SKM-1 treated with dmso at 0.1 percent for 144 hours (cell line): ENCODE results near the gene DTX1.

Experiments
- DNase-seq: peaks from one replicate; lab custom pipeline; 2025; ENCODE audit not compliant: unreplicated experiment; lab: John Stamatoyannopoulos, UW

Gene DTX1

DNA sequence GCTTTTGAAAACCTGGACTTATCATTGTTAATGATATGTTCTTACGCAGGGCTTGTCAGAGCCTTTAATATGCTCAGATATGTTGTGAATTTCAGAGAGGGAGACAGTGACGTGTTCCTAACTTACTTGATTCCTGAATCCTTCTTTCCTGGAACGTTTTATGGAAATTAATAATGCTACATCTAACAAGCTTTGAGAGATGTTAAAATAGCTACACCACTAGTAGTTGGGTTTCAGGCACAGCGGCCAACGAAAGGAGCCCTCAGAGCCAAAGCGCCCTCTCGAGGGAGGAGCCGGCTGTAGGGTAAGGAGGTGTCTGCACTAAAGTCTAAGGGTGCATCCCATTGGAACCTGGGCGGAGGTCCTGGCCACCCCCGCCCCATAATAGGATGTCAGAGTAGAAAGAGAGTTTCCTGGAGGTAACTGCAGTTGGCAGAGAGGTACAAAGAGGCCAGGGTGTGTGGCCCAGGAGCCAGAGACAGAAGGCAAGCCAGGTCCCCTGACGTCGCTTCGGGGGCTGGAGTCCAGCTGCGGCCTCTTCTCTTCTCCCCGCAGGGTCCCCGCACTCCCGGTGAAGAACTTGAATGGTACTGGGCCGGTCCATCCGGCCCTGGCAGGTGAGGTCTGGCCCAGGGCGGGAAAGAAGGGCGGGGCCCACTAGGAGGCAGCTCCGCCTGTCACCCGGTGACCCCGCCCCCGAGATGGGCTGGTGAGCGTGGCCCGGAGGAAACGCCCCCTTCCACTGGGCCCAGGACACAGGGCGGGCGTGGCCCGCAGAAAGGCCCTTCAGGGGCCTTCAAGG lies 36.3 kb downstream of the DTX1 start:
- no peak for DNase-seq

DNA sequence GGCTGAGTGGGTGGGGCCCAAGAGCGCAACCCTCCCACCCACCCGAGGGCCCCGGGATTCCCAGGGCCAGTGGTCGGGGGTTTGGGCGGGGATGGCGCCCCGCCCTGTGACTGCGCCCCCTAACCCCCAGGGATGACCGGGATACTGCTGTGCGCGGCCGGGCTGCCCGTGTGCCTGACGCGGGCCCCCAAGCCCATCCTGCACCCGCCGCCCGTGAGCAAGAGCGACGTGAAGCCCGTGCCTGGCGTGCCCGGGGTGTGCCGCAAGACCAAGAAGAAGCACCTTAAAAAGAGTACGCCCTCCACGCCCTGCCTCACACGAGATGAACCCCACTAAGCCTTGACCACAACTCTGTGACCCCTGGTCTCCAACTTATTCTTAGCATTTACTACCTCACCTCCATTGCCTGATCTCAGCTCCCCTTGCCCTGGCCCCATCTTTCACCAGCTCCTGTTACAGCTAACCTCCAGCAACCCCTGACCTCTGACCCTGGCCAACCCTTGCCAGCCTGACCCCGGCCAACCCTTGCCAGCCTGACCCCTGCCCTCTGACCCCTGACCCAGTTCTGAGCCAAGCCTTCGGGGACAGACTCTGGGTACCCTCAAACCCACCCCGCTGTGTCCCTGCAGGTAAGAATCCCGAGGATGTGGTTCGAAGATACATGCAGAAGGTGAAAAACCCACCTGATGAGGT lies 37.0 kb downstream of the DTX1 start:
- DNase-seq = no peak

DNA sequence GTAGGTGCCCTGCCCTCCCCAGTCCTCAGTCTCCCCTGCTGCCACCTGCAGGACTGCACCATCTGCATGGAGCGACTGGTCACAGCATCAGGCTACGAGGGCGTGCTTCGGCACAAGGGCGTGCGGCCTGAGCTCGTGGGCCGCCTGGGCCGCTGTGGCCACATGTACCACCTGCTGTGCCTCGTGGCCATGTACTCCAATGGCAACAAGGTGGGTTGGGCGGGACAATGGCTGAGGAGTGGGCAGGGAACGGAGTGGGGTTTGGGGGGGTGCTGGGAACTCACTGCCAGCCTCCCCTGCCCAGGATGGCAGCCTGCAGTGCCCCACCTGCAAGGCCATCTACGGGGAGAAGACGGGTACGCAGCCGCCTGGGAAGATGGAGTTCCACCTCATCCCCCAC lies 38.2 kb downstream of the DTX1 start:
- no peak for DNase-seq

DNA sequence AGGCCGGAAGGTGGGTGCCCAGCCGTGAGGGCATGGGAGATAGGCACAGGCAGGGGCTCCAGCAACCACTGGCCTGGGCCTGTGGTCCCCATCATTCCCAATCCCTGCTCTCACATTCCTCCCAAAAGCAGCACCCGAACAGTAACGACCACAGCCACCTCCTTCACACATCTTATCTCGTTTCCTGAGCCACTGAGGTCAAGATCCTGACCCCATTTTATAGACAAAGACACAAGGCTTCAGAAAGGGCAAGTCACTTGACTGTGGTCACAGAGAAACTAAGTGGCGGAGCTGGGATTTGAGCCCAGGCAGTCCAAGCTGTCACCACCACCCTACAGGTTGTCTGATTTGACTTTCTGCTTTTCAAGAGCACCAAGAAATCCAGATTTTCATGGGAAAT lies 38.9 kb downstream of the DTX1 start:
- no peak for DNase-seq

DNA sequence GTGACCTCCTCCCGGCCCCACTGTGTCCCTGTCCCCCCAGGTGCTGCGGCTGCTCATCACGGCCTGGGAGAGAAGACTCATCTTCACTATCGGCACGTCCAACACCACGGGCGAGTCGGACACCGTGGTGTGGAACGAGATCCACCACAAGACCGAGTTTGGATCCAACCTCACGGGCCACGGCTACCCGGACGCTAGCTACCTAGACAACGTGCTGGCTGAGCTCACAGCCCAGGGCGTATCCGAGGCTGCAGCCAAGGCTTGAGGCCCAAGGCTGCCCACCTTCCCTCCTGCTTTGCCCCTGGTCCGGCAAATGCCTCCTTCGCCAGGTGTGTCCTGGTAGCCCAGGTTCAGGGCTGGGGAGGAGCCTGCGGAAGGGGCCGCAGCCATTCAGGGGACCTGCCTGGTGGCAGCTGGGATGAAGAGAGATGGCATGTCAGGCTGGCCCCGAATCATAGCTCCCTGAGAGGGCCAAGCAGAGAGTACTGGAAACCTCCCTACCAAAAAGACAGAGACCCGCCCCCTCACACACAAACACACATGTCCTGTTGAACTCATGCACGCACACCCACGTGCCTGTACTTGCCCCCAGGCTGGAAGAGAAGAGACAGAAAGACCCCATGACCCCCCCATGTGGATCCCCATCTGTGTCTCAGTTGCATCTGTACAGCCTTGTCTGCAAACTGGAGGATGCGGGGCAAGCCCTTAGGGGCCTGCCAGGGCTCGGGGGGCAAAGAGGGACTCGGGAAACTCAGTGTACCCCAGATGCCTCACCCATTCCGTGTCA lies 40.3 kb downstream of the DTX1 start:
- no peak for DNase-seq

DNA sequence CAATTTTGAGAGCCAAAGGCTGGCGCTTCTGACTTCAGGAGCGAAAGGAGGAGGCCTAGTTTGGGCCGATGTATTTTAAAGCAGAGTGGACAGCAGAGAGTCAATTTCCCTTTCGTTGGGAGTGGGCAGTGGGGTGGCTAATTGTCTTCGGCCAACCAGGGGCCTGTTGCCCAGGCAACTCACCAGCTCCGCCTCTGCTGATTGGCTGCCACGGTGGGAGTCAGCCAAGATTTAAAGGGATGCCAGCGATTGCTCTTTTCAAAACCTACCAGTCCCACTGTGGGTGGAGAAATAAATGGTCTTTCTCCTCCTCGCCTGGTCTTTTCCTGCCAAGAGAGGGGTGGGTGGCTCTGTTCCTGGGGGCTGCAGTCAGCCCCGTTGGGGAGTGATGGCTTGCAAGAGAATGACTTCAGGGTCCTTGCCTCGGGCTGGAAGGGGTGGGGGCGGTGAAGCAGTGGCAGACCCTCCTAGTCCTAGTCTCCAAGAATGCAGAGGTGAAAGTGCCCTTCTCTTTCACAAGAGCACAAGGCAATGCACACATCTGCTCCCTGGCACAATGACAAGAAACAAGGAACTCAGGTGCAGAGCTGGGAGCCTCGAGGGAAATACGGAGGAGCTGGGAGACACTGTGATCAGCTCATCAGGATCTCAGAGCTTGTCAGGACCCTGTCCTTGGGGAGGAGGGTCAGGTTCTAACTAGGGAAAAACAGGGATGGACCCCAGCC lies 41.3 kb downstream of the DTX1 start:
- DNase-seq = no peak

DNA sequence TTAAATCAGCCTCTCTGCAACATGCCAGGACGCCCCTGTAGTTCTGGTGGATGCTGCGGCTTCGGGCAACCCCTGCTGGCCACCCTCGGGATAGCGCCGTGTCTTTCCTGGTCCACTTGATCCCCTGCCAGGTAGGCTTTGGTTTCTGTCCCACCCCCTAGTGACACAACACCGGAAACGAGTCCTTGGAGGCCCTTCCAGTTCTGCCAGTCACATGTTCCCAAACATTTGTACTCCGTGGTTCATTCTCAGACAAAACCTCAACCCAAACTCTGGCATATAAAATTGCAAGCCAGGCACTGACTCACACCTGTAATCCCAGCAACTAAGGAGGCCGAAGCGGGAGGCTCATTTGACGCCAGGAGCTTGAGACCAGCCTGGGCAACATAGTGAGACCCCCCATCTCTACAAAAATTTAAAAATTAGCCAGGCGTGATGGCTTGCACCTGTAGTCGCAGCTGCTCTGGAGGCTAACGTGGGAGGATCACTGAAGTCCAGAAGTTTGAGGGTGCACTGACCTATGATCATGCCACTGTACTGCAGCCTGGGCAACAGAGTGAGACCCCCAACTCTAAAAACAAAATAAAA lies 42.0 kb downstream of the DTX1 start:
- no peak for DNase-seq

DNA sequence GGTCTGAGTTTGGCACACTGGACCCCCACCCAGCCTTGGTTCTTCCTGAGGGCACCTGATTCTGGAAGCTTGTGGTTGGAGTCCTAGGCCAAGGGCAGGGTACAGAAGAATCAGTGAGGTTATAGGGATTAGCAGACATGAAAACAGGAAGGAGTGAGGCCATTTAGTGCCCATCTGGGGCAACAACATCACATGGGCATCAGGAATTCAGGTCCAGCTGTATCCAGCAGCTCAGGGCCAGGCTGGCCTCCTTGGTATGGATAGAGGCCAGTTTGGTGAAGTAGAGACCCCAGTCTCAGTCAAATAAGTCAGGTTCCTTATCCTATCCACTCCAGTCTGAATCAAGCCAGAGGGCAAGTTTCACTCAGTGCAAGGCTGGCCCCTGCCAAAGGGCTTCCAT lies 42.8 kb downstream of the DTX1 start:
- no peak for DNase-seq

DNA sequence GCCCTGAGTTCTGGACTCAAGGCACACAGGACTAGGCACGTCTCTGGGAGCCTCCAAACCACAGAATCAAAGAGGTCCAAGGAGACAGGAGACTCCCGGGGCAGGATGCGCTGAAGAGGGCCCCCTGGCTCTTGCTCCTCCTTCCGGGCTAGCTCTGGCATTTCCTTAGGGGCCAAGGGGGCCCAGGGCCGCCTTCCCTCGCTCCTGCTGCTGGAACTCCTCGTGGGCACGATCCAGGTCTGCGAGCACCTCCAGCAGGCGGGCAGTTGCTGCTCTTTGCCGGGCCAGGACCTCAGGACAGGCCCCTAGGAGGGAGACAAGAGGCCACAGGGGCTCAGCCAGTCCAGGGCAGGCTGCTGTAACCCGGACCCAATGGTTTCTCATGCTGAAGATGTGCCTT lies 43.2 kb downstream of the DTX1 start:
- no peak for DNase-seq

DNA sequence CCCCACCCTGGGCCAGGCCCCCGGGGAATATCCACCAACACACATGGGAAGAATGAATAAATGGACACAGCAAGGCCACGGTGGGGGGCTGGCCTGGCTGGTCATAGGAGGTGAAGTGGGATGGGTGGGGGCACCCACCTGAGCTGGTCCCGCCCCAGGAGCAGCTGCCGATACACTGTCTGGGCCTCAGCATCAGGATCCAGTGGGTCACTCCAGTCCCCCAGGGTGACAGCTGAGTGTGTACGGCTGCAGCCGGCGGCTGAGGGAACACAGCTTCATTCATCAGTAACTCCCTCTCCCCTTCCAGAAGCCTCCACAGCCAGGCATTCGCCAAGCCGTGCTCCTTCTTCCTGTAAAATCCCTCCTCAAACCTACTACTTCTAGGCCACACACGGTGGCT lies 45.2 kb downstream of the DTX1 start:
- DNase-seq = no peak

DNA sequence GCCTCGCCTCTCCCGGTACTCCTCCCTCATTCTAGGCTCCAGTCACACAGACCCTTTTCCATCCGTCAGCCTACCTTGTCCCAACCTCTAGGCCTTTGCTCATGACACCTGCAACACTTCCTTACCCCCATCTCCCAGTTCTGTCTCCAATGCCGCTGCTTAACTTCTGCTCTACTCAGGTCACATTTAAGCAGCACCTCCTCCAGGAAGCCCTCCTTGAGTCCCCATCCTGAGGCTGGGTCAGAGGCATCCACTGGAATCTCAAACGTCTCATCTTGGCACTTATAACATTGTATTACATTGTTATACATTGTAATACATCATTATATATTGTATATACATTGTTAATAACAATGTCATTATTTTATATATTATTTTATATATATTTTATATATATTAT lies 46.3 kb downstream of the DTX1 start:
- no peak for DNase-seq

DNA sequence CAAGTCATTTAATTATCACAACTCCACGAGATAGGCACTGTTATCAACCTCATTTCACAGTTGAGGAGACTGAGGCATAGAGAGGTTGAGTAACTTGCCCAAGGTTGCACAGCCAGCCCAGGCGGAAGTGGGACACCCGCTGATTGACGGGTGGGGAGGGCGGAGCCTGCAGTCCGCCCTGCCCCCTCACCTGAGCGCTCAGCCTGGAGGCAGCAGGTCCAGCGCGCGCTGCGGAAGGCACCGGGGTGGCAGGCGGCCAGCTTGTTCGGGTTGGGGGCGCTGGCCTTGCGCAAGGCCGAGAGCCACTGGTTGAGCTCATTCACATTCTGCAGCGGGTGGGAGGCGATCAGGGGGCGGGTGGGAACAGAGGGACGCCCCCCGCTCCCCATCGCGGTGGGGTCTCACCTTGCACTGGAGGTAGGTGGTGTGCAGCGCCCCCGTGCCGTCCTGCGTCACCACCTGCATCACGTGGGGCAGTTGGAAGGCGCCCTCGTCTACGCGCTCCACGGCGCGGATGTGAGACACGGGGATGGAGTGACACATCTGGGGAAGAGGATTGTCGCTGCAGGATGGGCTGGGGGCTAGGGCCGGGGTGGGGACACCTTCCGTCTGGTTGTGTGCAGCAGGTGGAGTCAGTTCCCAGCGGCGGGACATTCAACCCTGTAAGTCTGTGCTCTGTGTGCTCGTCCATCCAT lies 47.4 kb downstream of the DTX1 start:
- no peak for DNase-seq

DNA sequence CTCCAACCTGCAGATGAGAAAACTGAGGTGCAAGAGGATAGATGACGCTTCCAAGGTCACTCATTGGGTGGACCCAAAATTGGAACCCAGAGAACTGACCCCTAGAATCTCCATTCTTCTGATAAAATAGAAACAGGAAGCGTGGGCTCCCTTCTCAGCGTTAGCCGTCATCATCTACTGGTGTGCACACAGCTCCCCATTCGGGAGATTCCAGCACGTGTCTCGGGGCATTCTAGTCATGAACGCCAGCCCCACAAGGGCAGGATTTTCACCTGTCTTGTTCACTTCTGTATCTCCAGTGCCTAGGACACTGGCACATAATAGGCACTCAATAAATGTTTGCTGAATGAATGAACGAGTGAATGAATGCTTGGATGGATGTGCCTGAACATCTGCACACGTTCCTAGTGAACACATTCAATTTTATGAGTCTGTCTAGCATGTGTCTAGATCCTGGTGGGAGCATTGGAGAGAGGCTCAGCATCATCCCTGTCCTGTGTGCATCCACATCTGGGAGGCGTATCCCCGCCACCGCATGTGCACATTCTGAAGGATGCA lies 48.5 kb downstream of the DTX1 start:
- DNase-seq = no peak

DNA sequence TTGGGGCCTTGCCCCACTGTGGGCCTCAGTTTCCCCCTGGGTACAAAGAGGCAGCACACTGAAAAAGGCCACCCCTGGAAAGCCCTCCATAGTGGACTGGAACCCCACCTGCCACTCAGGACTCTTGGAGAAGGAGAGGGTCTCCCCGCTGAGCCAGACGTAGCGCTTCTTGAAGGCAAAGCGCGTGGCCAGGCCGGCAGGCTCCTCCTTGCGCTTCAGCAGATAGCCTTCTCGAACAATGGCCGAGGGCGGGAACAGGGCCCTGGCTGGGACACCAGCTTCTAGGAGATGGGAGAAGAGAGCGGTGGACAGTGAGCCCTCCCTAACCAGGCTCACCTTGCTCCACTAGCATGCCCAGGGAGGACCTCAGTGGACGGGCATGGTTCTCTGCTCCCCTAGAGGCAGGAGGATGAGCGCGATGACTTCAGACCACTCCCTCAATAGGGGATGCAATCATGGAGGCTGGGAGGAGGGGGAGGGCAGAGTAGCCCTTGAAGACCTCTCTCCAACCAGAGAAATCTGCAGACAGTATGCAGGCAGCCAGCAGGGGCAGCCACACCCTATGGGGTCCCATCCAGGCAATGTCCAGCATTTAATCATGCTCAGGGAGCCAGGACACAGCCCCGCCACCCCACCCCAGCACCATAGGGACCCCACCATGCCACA lies 49.2 kb downstream of the DTX1 start:
- DNase-seq = no peak

DNA sequence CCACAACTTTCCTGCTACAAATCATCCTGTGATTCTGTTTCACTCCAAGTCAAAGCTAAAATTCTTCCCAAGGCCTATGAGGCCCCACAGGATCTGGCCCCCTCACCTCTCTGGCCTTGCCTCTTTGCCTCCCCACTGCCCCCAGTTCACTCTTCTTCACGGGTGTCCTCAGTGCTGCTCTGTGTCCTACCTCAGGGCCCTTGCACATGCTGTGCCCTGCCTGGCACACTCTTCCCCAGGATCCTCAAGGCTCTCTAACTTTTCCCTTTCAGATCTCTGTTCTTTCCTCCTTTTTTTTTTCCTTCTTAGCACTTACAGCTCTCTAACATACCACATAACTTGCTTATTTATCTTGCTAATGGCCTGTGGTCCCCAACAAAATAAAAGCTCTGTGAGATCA lies 49.8 kb downstream of the DTX1 start:
- no peak for DNase-seq

DNA sequence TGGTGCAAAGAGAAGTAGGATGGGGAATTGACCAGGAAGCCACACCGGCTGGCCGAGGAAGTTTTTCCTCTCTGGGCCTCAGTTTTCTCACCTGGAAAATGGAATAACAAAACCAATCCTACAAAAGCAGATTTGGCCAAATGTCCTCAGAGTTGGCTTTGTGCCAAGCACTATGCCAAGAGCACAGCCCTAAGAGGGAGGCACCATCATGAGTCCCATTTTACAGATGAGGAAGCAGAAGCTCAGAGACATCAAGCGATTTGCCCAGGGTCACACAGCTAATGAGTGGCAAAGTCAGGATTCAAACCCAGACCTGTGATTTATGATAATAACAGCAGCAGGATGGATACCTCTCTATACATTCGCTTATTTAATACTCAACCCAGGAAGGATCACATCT lies 51.8 kb downstream of the DTX1 start:
- DNase-seq = no peak

DNA sequence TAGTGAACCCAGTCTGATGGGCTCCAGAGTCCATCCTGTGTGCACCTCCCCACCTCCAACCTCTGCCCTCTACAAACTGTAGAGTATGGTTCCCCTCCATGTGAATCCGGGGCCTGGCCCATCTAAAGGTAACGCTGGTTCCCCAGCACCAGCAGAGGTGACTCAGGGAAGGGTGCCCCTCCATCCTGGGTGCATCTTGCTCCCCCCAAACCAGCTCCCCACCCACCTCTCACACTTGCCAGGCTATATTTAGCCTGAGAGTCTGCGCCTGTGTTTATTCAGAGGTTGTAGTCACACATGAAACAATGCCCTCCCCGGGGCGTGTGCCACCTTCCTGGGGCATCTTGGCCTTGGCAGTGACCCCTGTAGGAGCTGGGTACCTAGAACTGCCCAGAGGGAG lies 52.8 kb downstream of the DTX1 start:
- no peak for DNase-seq

DNA sequence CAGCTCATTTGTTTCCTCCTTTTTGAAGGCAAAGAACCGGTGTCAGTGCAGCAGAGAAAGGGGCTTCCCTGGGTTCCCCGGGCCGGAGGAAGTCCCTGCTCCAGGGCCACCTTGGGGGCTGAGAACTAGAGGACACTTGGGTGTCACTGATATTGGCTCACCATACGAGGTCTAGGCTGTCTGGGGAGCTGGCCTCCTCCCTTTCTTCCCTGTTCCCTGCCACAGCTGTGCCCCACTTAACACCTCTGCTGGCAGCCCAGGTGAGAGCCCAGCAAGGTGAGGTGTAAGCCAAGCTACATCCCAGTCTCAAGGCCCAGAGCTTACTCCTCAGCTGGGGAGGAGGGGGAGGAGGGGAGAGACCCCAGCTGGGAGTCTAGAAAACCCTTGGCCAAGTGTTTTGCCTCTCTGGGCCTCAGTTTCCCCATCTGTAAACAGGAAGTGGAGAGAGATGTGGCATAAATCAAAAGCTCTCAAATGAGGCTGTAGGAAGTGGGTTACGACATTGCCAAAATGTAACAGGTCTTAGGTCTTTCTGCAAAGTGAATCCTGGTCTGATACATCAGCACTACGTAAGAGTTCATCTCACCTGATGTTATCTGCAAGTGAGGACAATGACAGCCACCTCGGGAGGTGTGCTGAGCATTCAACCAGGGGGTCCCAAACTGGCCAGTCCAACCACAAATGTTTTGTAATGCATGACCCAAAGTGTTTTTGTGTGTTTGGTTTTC lies 53.5 kb downstream of the DTX1 start:
- no peak for DNase-seq

DNA sequence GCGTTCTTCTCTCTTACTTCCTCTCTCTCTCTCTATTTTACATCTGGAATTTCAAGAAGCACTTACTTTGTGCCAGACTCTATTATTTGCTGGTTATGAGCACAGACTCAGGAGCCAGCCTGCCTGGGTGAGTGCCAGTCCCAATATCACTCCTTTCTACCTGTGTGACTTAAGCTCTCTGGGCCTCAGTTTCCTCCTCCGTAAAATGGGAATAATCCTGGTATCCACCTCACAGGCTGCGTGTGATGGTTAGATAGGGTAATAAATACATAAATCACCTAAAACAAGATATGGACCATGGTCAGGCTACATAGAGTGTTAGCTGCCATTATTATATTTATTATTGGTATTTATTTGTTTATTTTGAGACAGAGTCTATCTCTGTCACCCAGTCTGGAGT lies 54.7 kb downstream of the DTX1 start:
- no peak for DNase-seq
